HG02623 (cell line): ENCODE data around the gene ZNF526.
"Not testable (repeated sequence)": the region's sequence is repeated elsewhere in the genome, so short reads cannot be mapped to it uniquely, and the experiment has no call there.

Experiments
- ATAC-seq: cut with Tn5 transposase; IDR thresholded peaks from one replicate; pipeline ENCODE4 v1.9.1; 2021; ENCODE audit warnings: moderate library complexity; ENCODE audit not compliant: unreplicated experiment

Gene ZNF526

DNA sequence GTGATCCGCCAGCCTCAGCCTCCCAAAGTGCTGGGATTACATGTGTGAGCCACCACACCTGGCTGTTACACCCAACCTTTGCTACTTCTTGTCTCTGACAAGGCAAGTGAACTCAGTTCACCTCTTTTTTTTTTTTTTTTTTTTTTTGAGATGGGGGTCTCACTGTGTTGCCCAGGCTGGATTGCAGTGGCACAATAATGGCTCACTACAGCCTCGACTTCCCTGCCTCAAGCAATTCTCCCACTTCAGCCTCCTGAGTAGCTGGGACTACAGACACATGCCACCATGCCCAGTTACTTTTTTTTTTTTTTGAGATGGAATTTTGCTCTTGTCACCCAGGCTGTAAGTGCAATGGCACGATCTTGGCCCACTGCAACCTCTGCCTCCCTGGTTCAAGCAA is 37.7 kb downstream of the ZNF526 start:
- ATAC-seq = not testable (repeated sequence)

- ATAC-seq = no peak
Measured at GRCh38 chr19:42261763-42262162, 41.7 kb downstream of the ZNF526 start.

DNA sequence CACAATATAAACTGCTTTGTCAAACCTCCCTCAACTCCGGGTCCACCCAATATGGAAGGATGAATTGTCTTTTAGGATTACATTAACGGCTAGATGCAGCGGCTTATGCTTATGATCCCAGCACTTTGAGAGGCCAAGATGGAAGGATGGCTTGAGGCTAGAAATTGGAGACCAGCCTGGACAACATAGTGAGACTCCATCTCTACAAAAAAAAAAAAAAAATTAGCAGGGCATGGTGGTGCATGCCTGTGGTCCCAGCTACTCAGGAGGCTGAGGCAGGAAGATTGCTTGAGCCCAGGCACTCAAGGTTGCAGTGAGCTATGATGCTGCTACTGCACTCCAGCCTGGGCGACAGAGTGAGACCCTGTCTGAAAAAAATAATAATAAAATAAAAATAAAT is 46.0 kb downstream of the ZNF526 start:
- not testable (repeated sequence) for ATAC-seq

DNA sequence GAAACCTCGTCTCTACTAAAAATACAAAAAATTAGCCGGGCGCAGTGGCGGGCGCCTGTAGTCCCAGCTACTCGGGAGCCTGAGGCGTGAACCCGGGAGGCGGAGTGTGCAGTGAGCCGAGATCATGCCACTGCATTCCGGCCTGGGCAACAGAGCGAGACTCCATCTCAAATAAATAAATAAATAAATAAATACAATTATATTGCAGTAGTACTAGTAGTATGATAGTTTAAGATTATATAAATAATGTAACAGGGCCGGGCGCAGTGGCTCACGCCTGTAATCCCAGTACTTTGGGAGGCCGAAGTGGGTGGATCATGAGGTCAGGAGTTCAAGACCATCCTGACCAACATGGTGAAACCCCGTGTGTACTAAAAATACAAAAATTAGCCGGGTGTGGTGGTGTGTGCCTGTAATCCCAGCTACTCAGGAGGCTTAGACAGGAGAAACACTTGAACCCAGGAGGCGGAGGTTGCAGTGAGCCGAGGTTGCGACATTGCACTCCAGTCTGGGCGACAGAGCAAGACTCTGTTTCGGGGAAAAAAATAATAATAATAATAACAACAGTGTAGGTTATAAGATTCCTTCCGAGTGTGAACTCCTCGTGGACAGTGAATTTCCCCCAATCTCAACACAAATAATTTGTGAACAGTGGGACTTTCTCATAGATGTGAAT is 47.0 kb downstream of the ZNF526 start:
- not testable (repeated sequence) for ATAC-seq

DNA sequence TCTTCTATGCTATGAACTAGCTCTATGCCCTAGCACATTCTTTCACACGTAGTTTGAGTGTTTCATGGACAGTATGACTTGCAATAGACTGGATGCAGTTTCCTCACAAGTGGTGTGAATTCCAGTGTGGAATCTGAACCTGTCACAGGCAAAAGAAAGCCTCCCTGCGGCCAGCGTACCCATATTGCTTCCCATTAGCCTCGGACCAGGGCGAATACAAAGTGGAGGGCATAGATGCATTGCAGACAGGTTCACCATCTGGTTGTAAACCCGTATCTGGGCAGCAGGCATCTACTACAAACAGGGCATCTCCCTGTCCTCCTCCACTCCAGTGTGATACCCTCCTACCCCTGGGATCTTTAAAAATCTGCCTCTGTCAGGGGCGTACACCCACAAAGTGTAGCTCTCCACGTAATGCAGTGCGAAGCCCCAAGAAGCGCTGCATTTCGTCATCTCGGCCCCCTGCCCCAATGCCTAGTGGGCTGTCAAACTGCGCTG is 47.6 kb downstream of the ZNF526 start:
- no peak for ATAC-seq

DNA sequence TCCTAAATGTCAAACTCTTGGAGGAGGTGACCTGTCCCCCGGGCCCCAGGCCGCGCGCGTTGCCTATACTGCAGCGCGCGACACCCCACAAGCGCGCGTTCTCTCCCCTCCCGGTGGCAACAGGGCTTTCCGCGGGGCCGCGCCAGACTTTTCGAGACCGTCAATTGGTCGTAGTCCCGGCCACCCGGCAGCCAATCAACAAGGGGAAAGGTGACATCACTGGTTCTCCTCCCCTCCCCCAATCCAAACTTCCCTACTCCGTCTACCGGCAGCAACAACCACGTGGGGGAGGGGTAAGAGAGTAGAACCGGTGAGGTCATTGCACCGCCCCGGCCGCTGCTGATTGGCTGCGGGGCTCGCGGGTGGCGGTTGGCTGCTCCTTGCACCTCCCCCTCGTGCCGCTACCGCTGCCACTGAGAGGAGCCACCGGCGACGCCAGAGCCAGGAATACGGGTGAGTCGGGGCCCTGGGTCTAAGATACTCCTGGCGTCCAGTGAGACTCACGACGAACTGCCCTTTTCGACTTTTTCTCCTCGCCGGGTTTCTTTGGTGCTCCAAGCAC is 48.1 kb downstream of the ZNF526 start:
- ATAC-seq = peak; percentile 45

DNA sequence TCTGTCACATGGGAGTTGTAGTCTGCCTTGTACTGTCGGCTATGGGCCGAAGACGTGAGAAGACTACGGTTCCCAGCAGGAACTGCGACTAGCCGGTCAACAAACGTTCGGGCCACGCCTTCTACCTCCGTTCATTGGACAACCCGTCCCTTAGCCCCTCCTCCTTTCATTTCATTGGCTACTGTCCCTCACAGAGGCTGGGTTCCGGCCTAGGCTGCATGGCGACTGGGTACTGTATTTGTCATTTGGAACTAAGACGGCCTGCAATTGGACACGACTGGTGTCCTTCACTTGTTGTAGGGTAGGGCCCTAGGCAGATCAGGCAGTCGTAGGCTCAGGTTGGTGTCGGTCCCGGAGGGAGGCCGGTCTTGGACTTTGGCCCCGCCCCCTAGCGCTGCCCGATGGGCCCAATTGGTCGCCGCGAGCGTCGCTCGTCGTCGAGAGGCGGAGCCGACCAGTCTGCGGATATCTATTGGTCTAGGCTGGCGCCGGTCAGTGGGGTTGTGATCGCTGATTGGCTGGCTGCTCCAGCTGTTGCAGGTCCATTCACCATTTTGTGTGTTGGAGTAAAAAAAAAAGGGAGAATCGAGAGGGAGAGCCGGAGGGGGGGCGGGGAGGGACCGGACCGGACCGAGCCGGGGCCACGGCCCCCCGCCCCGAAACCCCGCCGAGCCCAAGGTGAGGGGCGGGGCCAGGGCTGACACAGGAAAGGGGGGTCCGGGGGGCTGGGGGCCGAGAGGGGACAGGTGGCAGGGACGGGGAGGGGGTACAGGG is 48.8 kb downstream of the ZNF526 start, which contains the start of gene CIC:
Gene CIC, plus strand, starts transcription at position 549 of the 774 bp plus-strand sequence. CDS start 2,532 bp downstream, outside the sequence.
- peak; percentile 75 for ATAC-seq

GRCh38 chr19:42269478-42270345 is 49.6 kb downstream of the ZNF526 start:
- ATAC-seq = no peak

GRCh38 chr19:42270346-42271044 is 50.4 kb downstream of the ZNF526 start:
- ATAC-seq = no peak

DNA sequence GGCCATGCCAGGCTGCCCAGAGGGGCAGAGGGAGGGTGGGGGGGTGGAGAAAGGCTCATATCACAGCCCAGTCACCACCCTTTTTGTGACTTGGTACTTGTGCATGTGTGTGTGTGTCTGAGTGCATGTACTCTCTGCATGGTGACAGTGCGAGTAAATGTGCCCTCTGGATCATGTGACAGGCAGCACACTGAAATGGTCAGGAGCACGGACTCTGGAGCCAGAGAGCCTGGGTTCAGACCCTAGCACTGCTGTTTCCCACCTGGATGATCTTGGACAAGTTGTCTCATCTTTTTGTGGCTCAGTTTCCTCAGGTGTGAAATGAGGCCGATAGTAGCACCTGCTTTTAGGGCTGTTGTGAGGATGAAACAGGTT is 50.9 kb downstream of the ZNF526 start:
- ATAC-seq = no peak

GRCh38 chr19:42271861-42272534 is 51.9 kb downstream of the ZNF526 start:
- no peak for ATAC-seq

GRCh38 chr19:42272535-42272897 is 52.4 kb downstream of the ZNF526 start:
- ATAC-seq = no peak

- no peak for ATAC-seq
Measured at GRCh38 chr19:42272989-42273406, 52.9 kb downstream of the ZNF526 start.

DNA sequence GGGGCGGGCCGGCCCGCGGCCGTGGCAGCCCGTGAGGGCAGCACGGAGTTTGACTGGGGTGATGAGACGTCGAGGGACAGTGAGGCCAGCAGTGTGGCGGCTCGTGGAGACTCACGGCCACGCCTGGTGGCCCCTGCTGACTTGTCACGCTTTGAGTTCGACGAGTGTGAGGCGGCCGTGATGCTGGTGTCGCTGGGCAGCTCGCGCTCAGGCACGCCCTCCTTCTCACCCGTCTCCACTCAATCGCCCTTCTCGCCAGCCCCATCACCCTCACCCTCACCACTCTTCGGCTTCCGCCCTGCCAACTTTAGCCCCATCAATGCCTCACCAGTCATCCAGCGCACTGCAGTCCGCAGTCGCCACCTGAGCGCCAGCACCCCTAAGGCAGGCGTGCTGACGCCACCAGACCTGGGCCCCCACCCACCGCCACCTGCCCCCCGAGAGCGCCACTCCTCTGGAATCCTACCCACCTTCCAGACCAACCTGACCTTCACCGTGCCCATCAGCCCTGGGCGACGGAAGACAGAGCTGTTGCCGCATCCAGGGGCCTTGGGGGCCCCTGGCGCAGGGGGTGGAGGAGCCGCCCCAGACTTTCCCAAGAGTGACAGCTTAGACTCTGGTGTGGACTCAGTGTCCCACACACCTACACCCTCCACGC is 53.4 kb downstream of the ZNF526 start:
- no peak for ATAC-seq

- no peak for ATAC-seq
Measured at GRCh38 chr19:42274065-42274682, 54.1 kb downstream of the ZNF526 start.

DNA sequence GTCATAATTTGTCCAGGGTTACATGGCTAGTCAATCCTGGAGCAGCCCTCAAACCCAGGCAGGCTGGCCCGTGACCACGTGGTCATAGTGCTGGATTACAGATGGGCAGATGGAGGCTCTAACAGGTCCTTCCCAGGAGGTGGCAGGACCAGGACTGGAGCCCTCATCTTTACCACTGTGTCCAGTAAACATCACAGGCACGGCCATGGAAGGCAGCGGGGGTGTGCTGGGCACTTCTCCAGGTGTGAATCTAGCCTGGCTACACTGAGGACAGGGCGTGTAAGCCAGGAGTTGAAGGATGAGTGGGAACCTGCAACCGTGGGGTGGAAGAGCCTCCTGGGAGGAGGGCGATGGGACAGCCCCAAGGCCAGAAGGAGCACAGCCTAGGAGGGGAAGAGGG is 55.0 kb downstream of the ZNF526 start:
- no peak for ATAC-seq

GRCh38 chr19:42275517-42275916 is 55.4 kb downstream of the ZNF526 start:
- ATAC-seq = no peak

GRCh38 chr19:42276284-42276683 is 56.2 kb downstream of the ZNF526 start:
- ATAC-seq = no peak

GRCh38 chr19:42276821-42277220 is 56.7 kb downstream of the ZNF526 start:
- ATAC-seq = no peak
